T-cell (primary cell): ENCODE data around the gene POLE2. TPM values are rescaled to one million over a fixed set of nuclear protein-coding genes. Genes with fewer than 3 reads are reported as not detected.

ENCODE experiments used
- ATAC-seq, 4 experiments: fragments of 200-7000 bp in 3 of 4; fragments of 150-1000 bp in 1 of 4; cut with Tn5 transposase; replicated peaks in 1 of 4; 1 replicate in 3 of 4; 2 replicates in 1 of 4; pipeline ENCODE4 v1.10.0; 2021; ENCODE audit warnings: moderate library complexity in 3 of 4, mild to moderate bottlenecking in 2 of 4, moderate number of reproducible peaks in 1 of 4
- CTCF ChIA-PET, 2 donors: fragments of 300-600 bp; sonication (Branson Sonifier 250); formaldehyde crosslinking; loops; one replicate each; lab custom pipeline; 2022; ENCODE audit warnings: antibody characterized with exemption in 2 of 2; lab: Charles Lee
- POLR2A ChIA-PET, 2 donors: fragments of 300-600 bp; sonication (Branson Sonifier 250); formaldehyde crosslinking; loops; one replicate each; lab custom pipeline; 2022; ENCODE audit warnings: antibody characterized with exemption in 2 of 2; lab: Charles Lee
- DNase-seq, 35 experiments: peaks; one replicate each; pipeline versions ENCODE4 v3.0.0 to v3.0.0-alpha.2; 2013 to 2023
- H3K27ac ChIP-seq: one replicate; pipeline ENCODE4 v1.5.1; 2013; ENCODE audit warnings: low read length
- H3K27me3 ChIP-seq, 2 experiments: replicated peaks in 1 of 2; 1 replicate in 1 of 2; 2 replicates in 1 of 2; pipeline versions ENCODE4 v1.6.1 to v1.7.0; 2013; ENCODE audit warnings: low read length in 1 of 2, mixed read lengths in 1 of 2; ENCODE audit not compliant: control insufficient read depth in 2 of 2, insufficient read depth in 2 of 2; ENCODE audit errors: extremely low read depth in 1 of 2
- H3K36me3 ChIP-seq, 2 donors: 1 replicate in 1 of 2; 2 replicates in 1 of 2; pipeline versions ENCODE4 v1.6.1 to v1.7.0; 2013; ENCODE audit warnings: low read length in 1 of 2; ENCODE audit not compliant: control insufficient read depth in 2 of 2, insufficient read depth in 1 of 2; ENCODE audit errors: extremely low read depth in 1 of 2
- H3K4me1 ChIP-seq, 2 experiments: 1 replicate in 1 of 2; 2 replicates in 1 of 2; pipeline versions ENCODE4 v1.6.1 to v1.7.0; 2013; ENCODE audit warnings: low read length in 2 of 2, mixed read lengths in 1 of 2; ENCODE audit not compliant: insufficient read depth in 2 of 2, control insufficient read depth in 1 of 2; ENCODE audit errors: extremely low read depth in 1 of 2
- H3K4me3 ChIP-seq, 2 donors: 1 replicate in 1 of 2; 2 replicates in 1 of 2; pipeline versions ENCODE4 v1.5.1 to v1.7.0; 2013; ENCODE audit warnings: mild to moderate bottlenecking in 2 of 2, low read length in 1 of 2, moderate library complexity in 1 of 2; ENCODE audit not compliant: control insufficient read depth in 1 of 2; ENCODE audit errors: extremely low read depth in 1 of 2
- H3K9me3 ChIP-seq: 2 replicates; pipeline ENCODE4 v1.7.0; 2013
- H3K27ac Mint-ChIP-seq, 2 donors: one replicate each; pipeline ENCODE4 v1.8.0; 2020 to 2021; ENCODE audit warnings: mild to moderate bottlenecking in 2 of 2, mixed read lengths in 2 of 2
- H3K27me3 Mint-ChIP-seq, 2 donors: one replicate each; pipeline ENCODE4 v1.8.0; 2021 to 2022; ENCODE audit warnings: mixed read lengths in 2 of 2
- H3K36me3 Mint-ChIP-seq: one replicate; pipeline ENCODE4 v1.8.0; 2021; ENCODE audit warnings: mixed read lengths
- H3K4me1 Mint-ChIP-seq, 3 donors: one replicate each; pipeline ENCODE4 v1.8.0; 2020 to 2022; ENCODE audit warnings: mixed read lengths in 3 of 3, mild to moderate bottlenecking in 1 of 3
- H3K4me3 Mint-ChIP-seq, 3 donors: one replicate each; pipeline ENCODE4 v1.8.0; 2020 to 2022; ENCODE audit warnings: mild to moderate bottlenecking in 3 of 3, mixed read lengths in 3 of 3, moderate library complexity in 3 of 3
- H3K9me3 Mint-ChIP-seq, 3 donors: one replicate each; pipeline ENCODE4 v1.8.0; 2020 to 2022; ENCODE audit warnings: mixed read lengths in 3 of 3
- WGBS: methylation state at CpG from one replicate; pipeline ENCODE4 v1.1.5; 2013; ENCODE audit warnings: missing lambda C conversion rate; ENCODE audit not compliant: insufficient coverage; 5-methylcytosine and 5-hydroxymethylcytosine counted together
- total RNA-seq, 35 experiments: library from RNA in 6 of 35; stranded (reverse) in 6 of 35; fragments of 120-200 nt in 1 of 35; gene quantifications; one replicate each; pipeline versions ENCODE4 v1.2.1 to v1.2.4 and lab custom pipeline; 2013 to 2026

The POLE2 gene
- total RNA-seq, 5 donors from 2014 or later (not counting 1 experiment from before 2014, with no cell fraction given) = 0.99 to 4.0 (median 1.8) TPM

DNA sequence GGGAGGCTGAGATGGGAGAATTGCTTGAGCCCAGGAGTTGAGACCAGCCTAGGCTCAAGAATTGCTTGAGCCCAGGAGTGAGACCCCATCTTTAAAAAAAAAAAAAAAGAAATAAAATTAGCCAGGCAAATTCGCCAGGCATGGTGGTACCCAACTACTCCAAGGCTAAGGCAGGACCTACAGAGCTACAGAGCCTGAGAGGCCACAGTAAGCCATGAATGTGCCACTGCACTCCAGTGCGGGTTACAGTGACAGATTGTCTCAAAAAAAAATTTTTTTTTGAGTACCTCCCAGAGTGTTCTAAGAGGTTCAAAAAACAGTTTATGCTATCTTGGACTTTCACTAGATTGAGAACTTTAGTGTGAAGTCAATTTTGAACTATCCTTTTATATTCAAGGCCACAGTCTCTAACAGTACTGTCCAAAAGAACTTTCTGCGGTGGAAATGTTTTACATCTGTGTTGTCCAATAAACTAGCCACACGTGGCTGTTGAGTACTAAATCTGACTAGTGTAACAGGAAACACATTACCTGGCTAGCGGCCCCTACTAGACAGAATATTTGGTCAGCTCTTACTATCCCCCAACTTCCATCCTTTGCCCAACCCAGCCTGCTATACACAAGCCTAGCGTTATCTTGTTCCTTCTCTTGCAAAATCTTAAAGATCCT is 70.0 kb downstream of the POLE2 start:
- Mint-ChIP-seq H3K27ac (peak overlapping the region in 1 of 2 donors; percentile 78), H3K4me1 (peaks cover 31 to 38% (median 37%) of the 10 kb centered on the region in 3 donors), H3K9me3 (no peaks in the 10 kb centered on the region), H3K36me3 (peaks cover 22% of the 10 kb centered on the region), H3K4me3 (peak overlapping the region; percentile 28 to 99 (median 97)), H3K27me3 (no peaks in the 10 kb centered on the region)
- DNase-seq (no peak), ATAC-seq (no peak)
- H3K9me3 ChIP-seq = no peaks in the 10 kb centered on the region
- peaks cover 17 to 27% of the 10 kb centered on the region in 2 experiments for H3K4me1 ChIP-seq
- H3K36me3 ChIP-seq = peaks cover 5 to 20% of the 10 kb centered on the region in 2 donors
- no peaks in the 10 kb centered on the region for H3K27me3 ChIP-seq
- peak overlapping the region; percentile 21 for H3K27ac ChIP-seq
- POLR2A ChIA-PET = interaction anchor here (0.6 to 0.8 kb wide), 2 partner anchors 12 to 32 kb away, joined by 3 to 4 read pairs; partner anchors contain the start of gene RPS29 (in 1 of the 2)
- no peak overlapping the region for H3K4me3 ChIP-seq
- WGBS = 94% methylated on average over 2 of the region's 6 CpGs
- CTCF ChIA-PET = interaction anchor here in 1 of 2 donors (0.7 kb wide), 1 partner anchor 14 kb away, joined by 6 read pairs; no protein-coding TSS in a partner anchor

DNA sequence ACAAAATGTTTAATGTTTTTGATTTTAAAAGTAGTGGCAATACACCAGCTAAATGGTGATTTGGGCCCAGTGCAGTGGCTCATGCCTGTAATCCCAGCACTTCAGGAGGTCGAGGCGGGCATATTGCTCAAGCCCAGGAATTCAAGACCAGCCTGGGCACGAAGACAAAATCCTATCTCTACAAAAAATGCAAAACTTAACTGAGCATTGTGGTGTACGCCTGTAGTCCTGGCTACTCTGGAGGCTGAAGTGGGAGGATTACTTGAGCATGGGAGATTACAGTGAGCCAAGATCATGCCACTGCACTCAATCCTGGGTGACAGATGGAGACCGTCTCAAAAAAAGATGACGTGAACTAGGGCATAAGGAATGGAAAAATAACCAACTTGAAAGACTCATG is 72.2 kb downstream of the POLE2 start:
- WGBS = 94% methylated on average over 3 of the region's 6 CpGs
- peak overlapping the region in 1 of 2 donors; percentile 16 for H3K27ac Mint-ChIP-seq
- CTCF ChIA-PET = no interaction called here

DNA sequence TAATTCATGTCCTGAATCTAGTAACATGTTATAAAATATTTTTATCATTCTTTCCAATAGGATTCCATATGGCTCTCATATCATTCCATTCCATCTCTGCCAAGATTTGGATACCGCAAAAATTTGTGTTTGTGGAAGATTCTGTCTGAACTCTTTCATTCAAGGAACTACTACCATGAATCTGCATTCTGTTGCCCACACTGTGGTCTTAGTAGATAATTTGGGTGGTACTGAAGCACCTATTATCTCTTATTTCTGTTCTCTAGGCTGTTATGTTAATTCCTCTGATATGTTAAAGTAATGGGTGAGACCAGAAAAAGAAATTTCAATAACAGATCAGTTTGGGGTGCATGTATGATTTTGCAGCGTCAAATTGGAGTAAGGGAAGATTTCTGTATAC is 73.8 kb downstream of the POLE2 start:
- Histone ChIP-seq H3K4me1 (peaks cover 0 to 8% of the 10 kb centered on the region in 2 experiments), H3K27me3 (no peaks in the 10 kb centered on the region), H3K9me3 (no peaks in the 10 kb centered on the region), H3K36me3 (peaks cover 5 to 20% of the 10 kb centered on the region in 2 donors), H3K27ac (no peak overlapping the region), H3K4me3 (no peak overlapping the region)
- WGBS = no CpG with 5 or more reads among the region's 2 CpGs
- Mint-ChIP-seq H3K27ac (no peak overlapping the region), H3K4me3 (no peak overlapping the region), H3K27me3 (no peaks in the 10 kb centered on the region), H3K36me3 (peaks cover 15% of the 10 kb centered on the region), H3K4me1 (peaks cover 18 to 23% (median 19%) of the 10 kb centered on the region in 3 donors), H3K9me3 (no peaks in the 10 kb centered on the region)
- ChIA-PET POLR2A (no interaction called here), CTCF (interaction anchor here in 1 of 2 donors (1.0 kb wide), 1 partner anchor 15 kb away, joined by 3 read pairs; the partner anchor contains the start of gene LRR1)
- ATAC-seq = no peak
- no peak for DNase-seq

More for the DNA sequence above, 72.2 kb downstream of the POLE2 start:
- Histone ChIP-seq H3K36me3 (peaks cover 5 to 20% of the 10 kb centered on the region in 2 donors), H3K27ac (no peak overlapping the region), H3K4me1 (peaks cover 2 to 14% of the 10 kb centered on the region in 2 experiments), H3K4me3 (no peak overlapping the region), H3K9me3 (no peaks in the 10 kb centered on the region), H3K27me3 (no peaks in the 10 kb centered on the region)
- Mint-ChIP-seq H3K4me3 (no peak overlapping the region), H3K4me1 (peaks cover 23 to 25% (median 24%) of the 10 kb centered on the region in 3 donors), H3K36me3 (peaks cover 15% of the 10 kb centered on the region), H3K9me3 (no peaks in the 10 kb centered on the region), H3K27me3 (no peaks in the 10 kb centered on the region)
- DNase-seq (no peak), ATAC-seq (no peak)
- POLR2A ChIA-PET = interaction anchor here in 1 of 2 donors (0.5 kb wide), 1 partner anchor 16 kb away, joined by 3 read pairs; no protein-coding TSS in a partner anchor

- Histone ChIP-seq H3K27me3 (no peaks in the 10 kb centered on the region), H3K36me3 (peaks cover 0 to 9% of the 10 kb centered on the region in 2 donors), H3K9me3 (no peaks in the 10 kb centered on the region), H3K4me1 (peaks cover 0 to 1% of the 10 kb centered on the region in 2 experiments), H3K27ac (no peak overlapping the region), H3K4me3 (no peak overlapping the region)
- H3K27me3 Mint-ChIP-seq = no peaks in the 10 kb centered on the region
- H3K4me1 Mint-ChIP-seq = peaks cover 5 to 9% (median 7%) of the 10 kb centered on the region in 3 donors
- H3K9me3 Mint-ChIP-seq = no peaks in the 10 kb centered on the region
- ChIA-PET CTCF (interaction anchor here in 1 of 2 donors (0.5 to 0.7 kb wide), 3 partner anchors 13 to 110 kb away, joined by 3 read pairs; no protein-coding TSS in a partner anchor), POLR2A (interaction anchor here (0.6 to 1.0 kb wide), 3 partner anchors 7 to 246 kb away, joined by 3 to 5 read pairs (median 3); partner anchors contain the start of genes MGAT2 (in 1 of the 2) and RPL36AL (in 1 of the 2))
- H3K36me3 Mint-ChIP-seq = peaks cover 3% of the 10 kb centered on the region
- H3K4me3 Mint-ChIP-seq = no peak overlapping the region
- DNase-seq (no peak), ATAC-seq (no peak)
- 100% methylated on average over 5 of the region's 8 CpGs for WGBS
- no peak overlapping the region for H3K27ac Mint-ChIP-seq
These were observed 75.3 kb downstream of the POLE2 start for GRCh38 chr14:49612671-49613070.

- 100% methylated on average over 1 of the region's 4 CpGs for WGBS
- H3K27ac ChIP-seq = no peak overlapping the region
- Mint-ChIP-seq H3K9me3 (no peaks in the 10 kb centered on the region), H3K4me1 (peaks cover 1 to 7% (median 4%) of the 10 kb centered on the region in 3 donors), H3K36me3 (peaks cover 3% of the 10 kb centered on the region), H3K27ac (no peak overlapping the region), H3K4me3 (no peak overlapping the region), H3K27me3 (no peaks in the 10 kb centered on the region)
- H3K9me3 ChIP-seq = no peaks in the 10 kb centered on the region
- peaks cover 0 to 5% of the 10 kb centered on the region in 2 donors for H3K36me3 ChIP-seq
- no peaks in the 10 kb centered on the region for H3K27me3 ChIP-seq
- no peak overlapping the region for H3K4me3 ChIP-seq
- ATAC-seq = no peak
- ChIA-PET POLR2A (interaction anchor here in 1 of 2 donors (0.6 to 1.0 kb wide), 2 partner anchors 8 to 246 kb away, joined by 3 to 5 read pairs; partner anchors contain the start of genes MGAT2 and RPL36AL), CTCF (interaction anchor here in 1 of 2 donors (0.5 to 0.7 kb wide), 4 partner anchors 9 to 110 kb away, joined by 3 to 6 read pairs (median 3); partner anchors contain the start of genes MGAT2 and RPL36AL)
- H3K4me1 ChIP-seq = no peaks in the 10 kb centered on the region
- DNase-seq = no peak
These were observed 75.8 kb downstream of the POLE2 start for GRCh38 chr14:49612251-49612650.

DNA sequence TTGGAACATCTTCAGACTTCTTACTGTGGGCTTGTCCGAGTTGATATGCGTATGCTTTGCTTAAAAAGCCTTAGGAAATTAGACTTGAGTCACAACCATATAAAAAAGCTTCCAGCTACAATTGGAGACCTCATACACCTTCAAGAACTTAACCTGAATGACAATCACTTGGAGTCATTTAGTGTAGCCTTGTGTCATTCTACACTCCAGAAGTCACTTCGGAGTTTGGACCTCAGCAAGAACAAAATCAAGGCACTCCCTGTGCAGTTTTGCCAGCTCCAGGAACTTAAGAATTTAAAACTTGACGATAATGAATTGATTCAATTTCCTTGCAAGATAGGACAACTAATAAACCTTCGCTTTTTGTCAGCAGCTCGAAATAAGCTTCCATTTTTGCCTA is 80.4 kb downstream of the POLE2 start:
- POLR2A ChIA-PET = interaction anchor here in 1 of 2 donors (0.5 kb wide), 1 partner anchor 700 kb away, joined by 4 read pairs; no protein-coding TSS in a partner anchor

More for the DNA sequence above, 80.4 kb downstream of the POLE2 start:
- H3K4me3 Mint-ChIP-seq = no peak overlapping the region
- Histone ChIP-seq H3K4me1 (no peaks in the 10 kb centered on the region), H3K9me3 (no peaks in the 10 kb centered on the region), H3K27me3 (no peaks in the 10 kb centered on the region), H3K4me3 (no peak overlapping the region), H3K27ac (no peak overlapping the region), H3K36me3 (peaks cover 0 to 5% of the 10 kb centered on the region in 2 donors)
- CTCF ChIA-PET = no interaction called here
- no peak overlapping the region for H3K27ac Mint-ChIP-seq
- DNase-seq (no peak), ATAC-seq (no peak)
- peaks cover 5% of the 10 kb centered on the region for H3K36me3 Mint-ChIP-seq
- no peaks in the 10 kb centered on the region for H3K9me3 Mint-ChIP-seq
- H3K4me1 Mint-ChIP-seq = peaks cover under 1 to 7% (median 5%) of the 10 kb centered on the region in 3 donors
- no peaks in the 10 kb centered on the region for H3K27me3 Mint-ChIP-seq
- 85% methylated on average over 4 of the region's 6 CpGs for WGBS
